DMS153 treated with DMSO at 0.1 percent for 48 hours (cell line): Measurements from ENCODE around the gene GABARAP.
A peak's percentile ranks its signal among the peaks of the same experiment; 100 is the strongest.

ENCODE experiments used
- DNase-seq: peaks from one replicate; lab custom pipeline; 2025; ENCODE audit not compliant: unreplicated experiment; lab: John Stamatoyannopoulos, UW

Gene GABARAP

DNA sequence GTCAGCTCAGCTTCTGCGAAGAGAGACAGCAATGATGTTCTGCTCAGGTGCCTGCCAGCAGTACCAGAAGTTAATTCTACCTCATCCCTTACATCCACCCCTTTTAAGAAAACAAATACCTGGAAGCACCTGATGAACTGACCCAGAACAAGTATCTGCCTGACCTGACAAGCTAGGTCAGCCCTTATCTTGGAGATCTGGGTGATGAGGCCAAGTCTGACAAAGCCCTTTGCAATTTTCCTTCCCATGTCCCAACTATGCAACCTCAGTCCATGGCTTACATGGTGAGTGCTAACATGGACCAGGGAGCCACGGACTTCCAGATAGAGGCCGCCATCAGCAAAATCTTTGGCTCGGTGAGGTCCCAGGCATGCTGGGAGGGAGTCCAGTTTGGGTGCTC, 18.9 kb downstream of the GABARAP start:
- no peak for DNase-seq

GRCh38 chr17:7222972-7223292, 19.3 kb downstream of the GABARAP start:
- no peak for DNase-seq

GRCh38 chr17:7222093-7222971, 19.9 kb downstream of the GABARAP start:
- no peak for DNase-seq

DNA sequence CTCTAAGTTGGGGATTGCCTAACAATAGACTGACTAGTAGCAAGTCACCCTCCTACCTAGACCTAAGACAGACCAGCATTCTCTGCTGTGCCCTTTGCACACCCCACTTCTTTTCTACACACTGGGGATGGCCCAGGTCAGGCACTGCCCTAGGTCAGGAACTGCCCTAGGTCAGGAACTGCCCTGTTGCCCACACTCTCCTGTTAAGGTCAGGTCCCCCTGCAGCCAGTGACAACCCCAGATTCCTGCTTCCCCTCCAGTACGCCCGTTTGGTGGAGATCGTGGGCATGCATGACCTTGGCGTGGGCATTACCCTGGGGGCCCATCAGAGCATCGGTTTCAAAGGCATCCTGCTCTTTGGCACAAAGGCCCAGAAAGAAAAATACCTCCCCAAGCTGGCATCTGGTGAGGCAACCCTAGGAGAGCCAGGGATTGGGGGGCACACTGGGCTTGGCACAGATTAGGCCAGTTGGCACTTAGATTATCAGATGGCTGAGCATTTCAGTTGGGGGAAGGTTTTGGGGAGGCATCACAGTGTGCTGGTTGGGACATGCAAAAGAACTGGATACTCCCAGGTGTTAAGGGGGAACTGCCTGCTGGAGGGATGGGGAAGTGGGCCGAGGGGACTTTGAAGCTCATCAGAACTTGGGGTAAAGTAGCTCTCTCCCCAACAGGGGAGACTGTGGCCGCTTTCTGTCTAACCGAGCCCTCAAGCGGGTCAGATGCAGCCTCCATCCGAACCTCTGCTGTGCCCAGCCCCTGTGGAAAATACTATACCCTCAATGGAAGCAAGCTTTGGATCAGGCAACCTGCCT, 20.8 kb downstream of the GABARAP start:
- DNase-seq, result no peak

DNA sequence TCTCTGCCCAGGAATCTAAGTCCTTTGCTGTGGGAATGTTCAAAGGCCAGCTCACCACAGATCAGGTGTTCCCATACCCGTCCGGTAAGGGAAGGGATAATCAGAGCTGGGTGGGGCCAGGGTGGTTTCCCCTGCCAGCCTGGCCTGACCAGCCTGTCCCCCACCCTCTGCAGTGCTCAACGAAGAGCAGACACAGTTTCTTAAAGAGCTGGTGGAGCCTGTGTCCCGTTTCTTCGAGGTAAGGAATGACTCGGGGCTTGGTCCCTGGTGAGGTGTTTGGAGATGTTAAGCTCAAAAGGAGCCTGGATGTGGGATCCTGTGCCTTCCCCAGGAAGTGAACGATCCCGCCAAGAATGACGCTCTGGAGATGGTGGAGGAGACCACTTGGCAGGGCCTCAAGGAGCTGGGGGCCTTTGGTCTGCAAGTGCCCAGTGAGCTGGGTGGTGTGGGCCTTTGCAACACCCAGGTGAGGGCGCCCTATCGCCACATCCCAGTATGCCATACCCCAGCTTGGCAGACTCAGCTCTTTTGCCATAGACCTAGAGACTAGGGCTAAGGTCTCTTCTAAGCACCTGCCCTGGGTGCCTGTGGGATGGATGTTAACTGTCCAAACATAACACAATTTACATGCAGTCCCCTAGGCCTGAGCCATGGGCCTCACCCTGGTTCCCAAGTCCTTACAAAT, 21.5 kb downstream of the GABARAP start:
- DNase-seq, result no peak

DNA sequence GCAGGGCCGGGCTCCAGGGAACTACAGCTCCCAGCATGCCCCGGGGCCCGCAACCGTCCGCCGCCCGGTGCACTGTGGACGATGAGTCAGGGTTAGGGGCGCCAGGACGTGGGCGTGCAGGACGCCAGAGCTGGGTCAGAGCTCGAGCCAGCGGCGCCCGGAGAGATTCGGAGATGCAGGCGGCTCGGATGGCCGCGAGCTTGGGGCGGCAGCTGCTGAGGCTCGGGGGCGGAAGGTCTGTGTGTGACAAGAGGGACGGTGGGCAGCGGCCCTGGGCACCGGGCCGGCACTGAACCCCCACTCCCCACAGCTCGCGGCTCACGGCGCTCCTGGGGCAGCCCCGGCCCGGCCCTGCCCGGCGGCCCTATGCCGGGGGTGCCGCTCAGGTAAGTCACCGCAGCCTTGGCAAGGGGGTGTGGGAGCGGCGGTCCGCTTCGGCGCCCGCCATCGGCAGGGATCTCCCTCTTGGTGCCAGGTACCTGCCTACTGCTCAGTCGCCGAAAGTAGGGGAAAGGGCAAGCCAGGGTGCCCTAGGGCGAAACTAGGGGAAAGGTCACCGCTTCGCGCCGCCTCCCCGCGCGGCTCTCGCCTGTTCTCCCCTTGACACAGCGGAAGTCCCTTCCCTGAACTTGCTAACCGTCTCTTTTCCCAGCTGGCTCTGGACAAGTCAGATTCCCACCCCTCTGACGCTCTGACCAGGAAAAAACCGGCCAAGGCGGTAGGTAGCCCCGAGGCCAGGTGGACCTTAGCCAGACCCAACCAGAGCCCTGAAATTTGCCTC, 22.2 kb downstream of the GABARAP start, which contains the start of the genes ACADVL and DLG4:
TSS of gene ACADVL (plus strand) at position 127 of the 781 bp plus-strand sequence. CDS start at position 174, 47 bp downstream.
TSS of gene DLG4 (minus strand) at position 25 of the 781 bp plus-strand sequence.
- peak; percentile 10 for DNase-seq

- DNase-seq, result no peak
Measured at GRCh38 chr17:7219229-7219811, 22.9 kb downstream of the GABARAP start.

DNA sequence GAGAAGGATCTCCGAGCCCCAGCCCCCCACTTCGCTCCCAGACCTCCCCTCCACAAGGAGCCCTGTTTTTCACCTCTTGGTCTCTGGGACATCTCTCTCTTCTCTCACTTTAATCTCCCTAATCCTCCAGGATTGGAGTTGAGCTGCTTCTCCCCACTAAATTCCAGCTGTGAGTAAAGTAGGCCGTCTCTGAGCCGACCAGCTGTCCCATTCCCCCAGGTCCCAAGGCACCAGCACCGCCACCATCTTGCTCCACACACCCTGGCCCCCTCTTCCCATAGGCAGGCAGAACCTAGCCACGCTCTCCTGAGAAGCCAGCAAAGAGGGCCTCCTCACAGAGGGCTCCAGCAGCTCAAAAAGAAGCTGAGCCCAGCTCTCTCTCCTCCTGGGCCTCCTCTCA, 23.5 kb downstream of the GABARAP start:
- DNase-seq, result no peak

- no peak for DNase-seq
Measured at GRCh38 chr17:7218166-7218565, 24.1 kb downstream of the GABARAP start.

DNA sequence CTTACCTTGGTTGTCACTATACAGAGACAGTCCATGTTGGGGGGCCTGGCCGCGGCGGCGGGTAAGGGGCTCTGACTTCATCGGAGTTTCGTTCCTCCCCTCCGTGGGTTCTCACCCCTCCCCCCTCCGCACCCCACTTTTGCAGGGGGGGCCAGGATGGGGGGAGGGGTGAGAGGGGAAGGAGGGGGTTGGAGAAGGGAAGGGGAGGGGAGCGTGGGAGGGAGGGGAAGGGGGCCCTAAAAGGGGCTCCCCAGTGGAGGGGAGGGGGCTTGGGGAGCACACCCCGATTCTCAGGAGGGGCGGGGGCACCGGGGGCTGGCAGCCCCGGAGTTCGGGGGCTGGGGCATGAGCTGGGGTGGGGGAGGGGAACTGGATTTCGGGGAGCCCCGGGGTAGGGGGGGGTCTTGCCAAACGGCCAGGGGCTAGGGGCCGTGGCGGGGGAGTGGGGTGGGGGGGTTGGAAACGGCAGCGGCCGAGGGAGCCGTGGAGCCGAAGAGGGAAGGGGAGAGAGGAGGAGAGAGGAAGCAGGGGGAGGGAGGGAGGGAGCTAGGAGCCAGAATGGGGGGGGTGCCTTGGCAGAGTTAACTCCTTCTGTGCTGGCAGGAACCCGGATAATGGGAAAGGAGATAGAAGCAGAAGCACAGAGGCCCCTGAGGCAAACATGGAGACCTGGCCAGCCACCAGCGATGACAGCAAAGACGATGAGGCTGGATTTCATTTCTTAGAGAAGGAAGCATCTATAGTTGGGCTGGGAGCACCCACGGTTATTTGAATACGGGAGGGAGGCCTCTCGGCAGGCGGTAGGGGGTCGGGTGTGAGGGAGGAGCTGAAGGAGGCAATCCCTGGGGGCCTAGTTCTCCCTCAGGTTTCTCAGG, 24.9 kb downstream of the GABARAP start:
- no peak for DNase-seq

DNA sequence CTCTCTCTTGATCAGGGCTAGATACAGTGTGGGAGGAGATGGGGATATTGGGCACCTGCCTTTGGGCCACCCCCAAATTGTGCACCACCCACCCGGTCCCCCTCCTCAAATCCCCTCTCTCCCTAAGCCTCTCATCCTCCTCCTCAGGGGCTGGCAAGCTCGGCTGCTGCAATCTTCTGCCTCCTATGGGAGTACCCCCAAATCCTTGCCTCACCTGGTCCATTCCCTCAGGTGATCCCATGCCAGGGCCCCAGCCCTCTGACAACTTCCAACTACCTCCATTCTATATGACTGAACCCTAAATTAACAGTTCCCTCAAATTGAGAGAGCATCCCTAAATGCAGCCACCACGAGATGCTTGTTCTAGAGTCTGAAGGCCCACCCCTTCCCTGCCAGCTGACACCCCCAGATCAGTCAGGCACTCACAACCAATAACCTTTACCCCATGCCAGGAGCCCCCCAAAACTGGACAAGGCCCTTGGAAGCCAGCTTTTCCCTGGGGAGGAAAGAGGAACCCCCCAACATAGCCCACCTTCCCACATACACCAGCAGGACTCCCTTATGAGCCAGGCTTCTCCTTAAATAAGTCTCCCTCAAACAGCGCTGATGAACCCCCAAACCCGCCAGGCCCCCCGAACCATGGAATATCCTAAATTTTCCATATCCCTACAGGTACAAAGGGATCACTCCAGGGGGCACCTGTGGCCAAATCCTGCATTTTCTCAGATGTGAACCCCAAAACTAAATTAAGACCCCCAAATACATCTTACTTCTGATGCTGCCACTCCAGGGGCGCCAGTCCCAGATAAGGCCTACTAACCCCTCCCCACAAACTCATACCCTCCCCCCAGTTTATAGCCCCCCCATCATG, 25.8 kb downstream of the GABARAP start:
- DNase-seq, result no peak

GRCh38 chr17:7215652-7216180, 26.5 kb downstream of the GABARAP start:
- DNase-seq, result no peak

GRCh38 chr17:7215136-7215638, 27.1 kb downstream of the GABARAP start:
- DNase-seq, result no peak

- DNase-seq, result peak; percentile 84
Measured at GRCh38 chr17:7214300-7215135, 27.7 kb downstream of the GABARAP start.

GRCh38 chr17:7213895-7214299, 28.4 kb downstream of the GABARAP start:
- peak; percentile 84 for DNase-seq

GRCh38 chr17:7211491-7212273, 30.6 kb downstream of the GABARAP start:
- no peak for DNase-seq
